MM.1S (cell line): ENCODE data around the gene CARD11.

Source experiments
- CTCF ChIP-seq: fragments of 300-600 bp; sonication (generic); IDR thresholded peaks from 2 replicates; pipeline ENCODE4 v1.5.1; 2016; ENCODE audit warnings: antibody characterized with exemption, low read length, mixed read lengths
- EZH2 ChIP-seq: fragments of 300-600 bp; sonication (generic); optimal IDR thresholded peaks from 2 replicates; pipeline ENCODE3; 2017; ENCODE audit warnings: low read depth, mild to moderate bottlenecking, antibody characterized with exemption, low read length, mixed read lengths
- EZH2phosphoT487 ChIP-seq: fragments of 300-600 bp; sonication (generic); IDR thresholded peaks from 2 replicates; pipeline ENCODE4 v1.6.1; 2018; ENCODE audit warnings: antibody characterized with exemption, low read length

DNA sequence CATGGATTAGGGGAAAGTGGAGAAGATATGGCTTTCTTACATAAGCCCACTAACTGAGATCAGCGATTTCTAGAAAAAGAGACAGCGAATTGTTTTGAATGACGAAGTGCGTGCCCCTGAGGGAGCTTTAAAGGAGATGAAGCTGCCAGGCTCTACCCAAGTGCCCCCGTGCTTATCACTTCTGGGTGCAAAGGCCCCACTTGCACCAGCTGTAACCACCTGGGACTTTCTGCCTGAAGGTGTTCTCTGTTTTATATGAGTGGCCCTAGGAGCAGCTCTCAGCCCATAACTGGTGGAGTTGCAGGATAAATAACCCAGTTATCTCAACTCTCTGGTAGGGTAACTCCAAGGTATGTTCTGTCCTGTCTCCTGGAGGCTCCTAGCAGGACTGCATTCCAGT is 20.4 kb upstream of the CARD11 start:
- TF ChIP-seq CTCF (no peak), EZH2 (no peak), EZH2phosphoT487 (no peak)
